SK-N-SH treated with all-trans-retinoic acid at 6 μM for 48 hours (cell line): ENCODE results near the gene YWHAB.

Experiments used
- ARNTL ChIP-seq: fragments of 450-650 bp; formaldehyde crosslinking; IDR thresholded peaks from 2 replicates; pipeline ENCODE4 v1.5.0; 2020; ENCODE audit warnings: low read depth, mild to moderate bottlenecking, moderate library complexity, borderline replicate concordance
- BACH2 ChIP-seq: fragments of 250-450 bp; sonication (Bioruptor Pico); IDR thresholded peaks from 2 replicates; pipeline ENCODE4 v1.9.0; 2021; ENCODE audit warnings: mild to moderate bottlenecking, borderline replicate concordance
- CREB5 ChIP-seq: fragments of 250-450 bp; sonication (Bioruptor Pico); IDR thresholded peaks from 2 replicates; pipeline ENCODE4 v1.5.1; 2020; ENCODE audit warnings: low read depth, mild to moderate bottlenecking, moderate library complexity
- ESRRG ChIP-seq: fragments of 250-450 bp; sonication (Bioruptor Pico); IDR thresholded peaks from 2 replicates; pipeline ENCODE4 v1.6.1; 2021; ENCODE audit warnings: mild to moderate bottlenecking
- ISL1 ChIP-seq: fragments of 250-450 bp; sonication (Bioruptor Pico); IDR thresholded peaks from 2 replicates; pipeline ENCODE4 v2.1.2; 2022; ENCODE audit warnings: mild to moderate bottlenecking, moderate library complexity
- RARB ChIP-seq: fragments of 250-450 bp; sonication (Bioruptor Pico); IDR thresholded peaks from 2 replicates; pipeline ENCODE4 v1.8.0; 2021; ENCODE audit warnings: mild to moderate bottlenecking, moderate library complexity
- TCF4 ChIP-seq: fragments of 250-450 bp; sonication (Bioruptor Pico); IDR thresholded peaks from 2 replicates; pipeline ENCODE4 v1.8.0; 2021; ENCODE audit warnings: mild to moderate bottlenecking, moderate library complexity, borderline replicate concordance
- TSHZ2 ChIP-seq: fragments of 250-450 bp; sonication (Bioruptor Pico); IDR thresholded peaks from 2 replicates; pipeline ENCODE4 v1.5.0; 2020; ENCODE audit warnings: mild to moderate bottlenecking, moderate library complexity
- ZFP3 ChIP-seq: fragments of 250-450 bp; sonication (Bioruptor Pico); IDR thresholded peaks from 2 replicates; pipeline ENCODE4 v1.5.0; 2020; ENCODE audit warnings: mild to moderate bottlenecking, moderate library complexity
- ZNF565 ChIP-seq: fragments of 450-650 bp; formaldehyde crosslinking; conservative IDR thresholded peaks from 2 replicates; pipeline ENCODE4 v1.5.0; 2020; ENCODE audit warnings: low read depth, mild to moderate bottlenecking, moderate library complexity
- ZNF8 ChIP-seq: fragments of 450-650 bp; formaldehyde crosslinking; IDR thresholded peaks from 2 replicates; pipeline ENCODE4 v1.5.0; 2020; ENCODE audit warnings: mild to moderate bottlenecking, moderate library complexity
- TF ChIP-seq, protein P1 (sequence below): fragments of 250-450 bp; sonication (Bioruptor Pico); IDR thresholded peaks from 2 replicates; pipeline ENCODE4 v1.8.0; 2020; ENCODE audit warnings: mild to moderate bottlenecking, moderate library complexity, borderline replicate concordance

- TF ChIP-seq, protein P1, sequence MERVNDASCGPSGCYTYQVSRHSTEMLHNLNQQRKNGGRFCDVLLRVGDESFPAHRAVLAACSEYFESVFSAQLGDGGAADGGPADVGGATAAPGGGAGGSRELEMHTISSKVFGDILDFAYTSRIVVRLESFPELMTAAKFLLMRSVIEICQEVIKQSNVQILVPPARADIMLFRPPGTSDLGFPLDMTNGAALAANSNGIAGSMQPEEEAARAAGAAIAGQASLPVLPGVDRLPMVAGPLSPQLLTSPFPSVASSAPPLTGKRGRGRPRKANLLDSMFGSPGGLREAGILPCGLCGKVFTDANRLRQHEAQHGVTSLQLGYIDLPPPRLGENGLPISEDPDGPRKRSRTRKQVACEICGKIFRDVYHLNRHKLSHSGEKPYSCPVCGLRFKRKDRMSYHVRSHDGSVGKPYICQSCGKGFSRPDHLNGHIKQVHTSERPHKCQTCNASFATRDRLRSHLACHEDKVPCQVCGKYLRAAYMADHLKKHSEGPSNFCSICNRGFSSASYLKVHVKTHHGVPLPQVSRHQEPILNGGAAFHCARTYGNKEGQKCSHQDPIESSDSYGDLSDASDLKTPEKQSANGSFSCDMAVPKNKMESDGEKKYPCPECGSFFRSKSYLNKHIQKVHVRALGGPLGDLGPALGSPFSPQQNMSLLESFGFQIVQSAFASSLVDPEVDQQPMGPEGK (CRISPR knock-in tag), result no peak
- no peak for TF ChIP-seq ARNTL
- TF ChIP-seq ESRRG (CRISPR knock-in tag), result no peak
- no peak for TF ChIP-seq CREB5
- no peak for TF ChIP-seq RARB (CRISPR knock-in tag)
- no peak for TF ChIP-seq ISL1 (CRISPR knock-in tag)
- TF ChIP-seq ZFP3 (CRISPR knock-in tag), result no peak
- TF ChIP-seq ZNF565 (CRISPR knock-in tag), result no peak
- no peak for TF ChIP-seq ZNF8 (CRISPR knock-in tag)
- TF ChIP-seq BACH2, result no peak
- TF ChIP-seq TCF4 (CRISPR knock-in tag), result no peak
- TF ChIP-seq TSHZ2 (CRISPR knock-in tag), result no peak
These were observed 11.6 kb downstream of the YWHAB start for GRCh38 chr20:44897133-44897532.
